ENCODE measurements around the gene ABCA6. TPM values are rescaled to one million over a fixed set of nuclear protein-coding genes. Genes with fewer than 3 reads are reported as not detected.
"Not testable (repeated sequence)": the region's sequence is repeated elsewhere in the genome, so short reads cannot be mapped to it uniquely, and the experiment has no call there.

The ABCA6 gene, protein sequence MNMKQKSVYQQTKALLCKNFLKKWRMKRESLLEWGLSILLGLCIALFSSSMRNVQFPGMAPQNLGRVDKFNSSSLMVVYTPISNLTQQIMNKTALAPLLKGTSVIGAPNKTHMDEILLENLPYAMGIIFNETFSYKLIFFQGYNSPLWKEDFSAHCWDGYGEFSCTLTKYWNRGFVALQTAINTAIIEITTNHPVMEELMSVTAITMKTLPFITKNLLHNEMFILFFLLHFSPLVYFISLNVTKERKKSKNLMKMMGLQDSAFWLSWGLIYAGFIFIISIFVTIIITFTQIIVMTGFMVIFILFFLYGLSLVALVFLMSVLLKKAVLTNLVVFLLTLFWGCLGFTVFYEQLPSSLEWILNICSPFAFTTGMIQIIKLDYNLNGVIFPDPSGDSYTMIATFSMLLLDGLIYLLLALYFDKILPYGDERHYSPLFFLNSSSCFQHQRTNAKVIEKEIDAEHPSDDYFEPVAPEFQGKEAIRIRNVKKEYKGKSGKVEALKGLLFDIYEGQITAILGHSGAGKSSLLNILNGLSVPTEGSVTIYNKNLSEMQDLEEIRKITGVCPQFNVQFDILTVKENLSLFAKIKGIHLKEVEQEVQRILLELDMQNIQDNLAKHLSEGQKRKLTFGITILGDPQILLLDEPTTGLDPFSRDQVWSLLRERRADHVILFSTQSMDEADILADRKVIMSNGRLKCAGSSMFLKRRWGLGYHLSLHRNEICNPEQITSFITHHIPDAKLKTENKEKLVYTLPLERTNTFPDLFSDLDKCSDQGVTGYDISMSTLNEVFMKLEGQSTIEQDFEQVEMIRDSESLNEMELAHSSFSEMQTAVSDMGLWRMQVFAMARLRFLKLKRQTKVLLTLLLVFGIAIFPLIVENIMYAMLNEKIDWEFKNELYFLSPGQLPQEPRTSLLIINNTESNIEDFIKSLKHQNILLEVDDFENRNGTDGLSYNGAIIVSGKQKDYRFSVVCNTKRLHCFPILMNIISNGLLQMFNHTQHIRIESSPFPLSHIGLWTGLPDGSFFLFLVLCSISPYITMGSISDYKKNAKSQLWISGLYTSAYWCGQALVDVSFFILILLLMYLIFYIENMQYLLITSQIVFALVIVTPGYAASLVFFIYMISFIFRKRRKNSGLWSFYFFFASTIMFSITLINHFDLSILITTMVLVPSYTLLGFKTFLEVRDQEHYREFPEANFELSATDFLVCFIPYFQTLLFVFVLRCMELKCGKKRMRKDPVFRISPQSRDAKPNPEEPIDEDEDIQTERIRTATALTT (N-terminal part only)
- 1 to 10 TPM; 1.8 to 4.8 (median 3.3) TPM for polyA plus RNA-seq (ENCODE audit: insufficient read length in 4 of 4)

GRCh38 chr17:69141431-69142174 is at the start of gene ABCA6:
ABCA6 (minus strand) TSS chr17:69141895; CDS start chr17:69140703, 1,192 bp downstream.
- no peak for DNase-seq (ENCODE audit: low read depth in 4 of 4, low spot score in 3 of 4)

DNA sequence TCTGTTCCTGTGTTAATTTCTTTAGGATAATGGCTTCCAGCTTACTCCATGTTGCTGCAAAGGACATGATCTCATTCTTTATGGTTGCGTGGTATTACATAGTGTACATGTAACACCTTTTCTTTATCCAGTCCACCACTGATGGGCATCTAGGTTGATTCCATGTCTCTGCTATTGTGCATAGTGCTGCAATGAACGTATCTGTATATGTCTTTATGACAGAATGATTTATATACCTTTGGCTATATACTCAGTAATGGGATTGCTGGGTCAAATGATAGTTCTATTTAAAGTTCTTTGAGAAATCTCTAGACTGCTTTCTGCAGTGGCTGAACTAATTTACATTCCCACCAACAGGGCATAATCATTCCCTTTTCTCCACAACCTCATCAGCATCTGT is 47.1 kb upstream of the ABCA6 start:
- no peak for DNase-seq (ENCODE audit: low read depth in 4 of 4, low spot score in 3 of 4)

- DNase-seq (ENCODE audit: low read depth in 4 of 4, low spot score in 3 of 4) = no peak
Measured at GRCh38 chr17:69188064-69188463, 46.4 kb upstream of the ABCA6 start.

- no peak for DNase-seq (ENCODE audit: low read depth in 4 of 4, low spot score in 3 of 4)
Measured at GRCh38 chr17:69187294-69187693, 45.6 kb upstream of the ABCA6 start.

DNA sequence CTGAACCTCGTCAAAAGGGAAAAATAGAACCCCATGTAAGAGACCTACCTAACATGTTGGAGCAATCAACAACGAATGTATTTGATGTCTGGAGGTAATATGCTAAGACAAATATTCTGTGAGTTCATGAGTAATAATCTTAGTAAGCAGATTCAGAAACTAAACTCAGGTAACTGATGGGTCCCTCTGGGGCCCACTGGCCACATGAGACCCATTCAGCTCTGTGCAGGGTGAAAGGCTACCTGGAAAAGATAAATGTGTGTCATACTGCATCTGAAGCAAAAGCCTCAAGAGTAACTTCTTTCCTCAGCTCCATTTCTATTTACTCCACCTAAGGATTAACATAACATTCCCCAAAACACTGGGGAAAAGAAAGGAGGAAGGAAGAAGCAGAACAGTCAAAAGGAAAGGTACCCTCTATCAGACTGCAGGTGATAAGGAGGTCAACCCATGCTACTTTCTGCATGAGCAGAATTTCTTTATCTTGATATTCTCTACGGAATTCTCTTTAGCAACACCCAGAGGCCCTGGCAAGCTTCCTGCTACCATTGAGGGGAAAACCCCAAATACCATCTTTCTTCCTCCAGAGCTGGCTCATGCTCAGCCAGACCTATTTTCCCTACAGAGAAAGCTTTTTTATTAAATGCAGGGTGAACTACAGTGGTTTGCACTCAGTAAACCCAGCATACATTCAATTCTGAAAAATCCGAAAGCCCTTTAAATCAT is 37.7 kb upstream of the ABCA6 start:
- no peak for DNase-seq (ENCODE audit: low read depth in 4 of 4, low spot score in 3 of 4)

- DNase-seq (ENCODE audit: low read depth in 4 of 4, low spot score in 3 of 4) = no peak
Measured at GRCh38 chr17:69176457-69176795, 34.7 kb upstream of the ABCA6 start.

GRCh38 chr17:69175625-69176456 is 34.1 kb upstream of the ABCA6 start:
- no peak for DNase-seq (ENCODE audit: low read depth in 4 of 4, low spot score in 3 of 4)

DNA sequence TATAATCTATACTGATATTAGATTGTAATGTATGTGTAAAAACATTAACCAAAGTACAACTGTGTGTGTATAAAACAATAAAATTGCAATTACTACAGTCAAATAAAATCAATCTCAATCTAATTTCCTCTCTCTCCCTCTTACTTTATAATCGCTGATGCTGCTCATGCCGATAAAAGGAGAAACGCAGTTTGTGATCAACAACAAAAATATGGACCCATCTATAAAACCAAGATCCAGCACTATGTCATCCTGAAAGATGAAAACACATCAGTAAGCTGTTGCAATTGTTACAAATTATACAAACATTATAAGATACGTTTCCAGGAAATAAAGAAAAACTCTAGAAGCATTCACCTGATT is 33.5 kb upstream of the ABCA6 start:
- no peak for DNase-seq (ENCODE audit: low read depth in 4 of 4, low spot score in 3 of 4)

- no peak for DNase-seq (ENCODE audit: low read depth in 4 of 4, low spot score in 3 of 4)
Measured at GRCh38 chr17:69173118-69173517, 31.4 kb upstream of the ABCA6 start.

- DNase-seq (ENCODE audit: low read depth in 4 of 4, low spot score in 3 of 4) = no peak
Measured at GRCh38 chr17:69170377-69170776, 28.7 kb upstream of the ABCA6 start.

DNA sequence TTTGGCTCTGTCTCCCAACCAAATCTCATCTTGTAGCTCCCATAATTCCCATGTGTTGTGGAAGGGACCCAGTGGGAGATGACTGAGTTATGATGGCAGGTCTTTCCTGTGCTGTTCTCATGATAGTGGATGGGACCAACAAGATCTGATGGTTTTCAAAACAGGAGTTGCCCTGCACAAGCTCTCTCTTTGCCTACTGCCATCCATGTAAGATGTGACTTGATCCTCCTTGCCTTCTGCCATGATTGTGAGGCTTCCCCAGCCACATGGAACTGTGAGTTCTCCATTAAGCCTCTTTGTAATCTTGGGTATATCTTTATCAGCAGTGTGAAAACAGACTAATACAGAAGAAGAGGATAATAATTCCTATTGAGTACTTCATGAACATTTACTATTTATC is 26.9 kb upstream of the ABCA6 start:
- not testable (repeated sequence) for DNase-seq (ENCODE audit: low read depth in 4 of 4, low spot score in 3 of 4)

- DNase-seq (ENCODE audit: low read depth in 4 of 4, low spot score in 3 of 4) = no peak
Measured at GRCh38 chr17:69166957-69167356, 25.3 kb upstream of the ABCA6 start.

DNA sequence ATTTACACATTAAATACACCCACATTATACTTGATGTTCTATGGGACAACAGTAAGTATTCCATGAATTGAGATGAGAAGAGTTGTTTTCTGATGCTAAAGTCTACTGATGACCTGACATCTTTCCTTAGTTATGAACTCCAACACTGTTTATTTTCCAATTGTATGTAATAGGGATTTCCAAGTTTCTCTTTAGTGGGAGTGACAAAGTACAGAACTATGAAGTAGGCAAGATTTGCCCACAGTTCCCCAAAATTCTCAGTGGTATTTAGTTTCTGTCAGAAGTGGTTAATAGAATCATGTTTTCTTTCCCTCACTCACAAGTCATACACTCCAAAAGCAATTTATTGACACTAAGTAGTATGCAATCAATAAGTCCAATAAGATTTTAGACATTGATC is 22.5 kb upstream of the ABCA6 start:
- no peak for DNase-seq (ENCODE audit: low read depth in 4 of 4, low spot score in 3 of 4)

DNA sequence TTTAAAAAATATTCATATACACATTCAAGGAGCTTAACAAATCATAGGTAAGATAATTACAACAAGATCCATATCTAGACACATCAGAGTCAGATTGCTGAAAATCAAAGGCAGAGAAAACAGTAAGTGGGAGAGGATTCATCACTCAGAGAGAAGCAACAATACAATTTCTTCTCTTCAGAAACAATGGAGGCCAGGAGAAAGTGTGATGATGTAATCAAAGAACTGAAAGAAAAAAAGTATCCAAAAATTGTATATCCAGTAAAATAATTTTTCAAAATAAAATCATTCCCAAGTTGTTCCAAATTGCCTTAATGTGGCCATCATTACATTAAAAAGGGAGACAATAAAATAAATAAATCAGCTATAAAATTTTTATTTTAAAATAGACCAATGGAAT is 17.7 kb upstream of the ABCA6 start:
- DNase-seq (ENCODE audit: low read depth in 4 of 4, low spot score in 3 of 4) = no peak

- no peak for DNase-seq (ENCODE audit: low read depth in 4 of 4, low spot score in 3 of 4)
Measured at GRCh38 chr17:69154267-69154666, 12.6 kb upstream of the ABCA6 start.

- DNase-seq (ENCODE audit: low read depth in 4 of 4, low spot score in 3 of 4) = no peak
Measured at GRCh38 chr17:69150333-69150732, 8.6 kb upstream of the ABCA6 start.

DNA sequence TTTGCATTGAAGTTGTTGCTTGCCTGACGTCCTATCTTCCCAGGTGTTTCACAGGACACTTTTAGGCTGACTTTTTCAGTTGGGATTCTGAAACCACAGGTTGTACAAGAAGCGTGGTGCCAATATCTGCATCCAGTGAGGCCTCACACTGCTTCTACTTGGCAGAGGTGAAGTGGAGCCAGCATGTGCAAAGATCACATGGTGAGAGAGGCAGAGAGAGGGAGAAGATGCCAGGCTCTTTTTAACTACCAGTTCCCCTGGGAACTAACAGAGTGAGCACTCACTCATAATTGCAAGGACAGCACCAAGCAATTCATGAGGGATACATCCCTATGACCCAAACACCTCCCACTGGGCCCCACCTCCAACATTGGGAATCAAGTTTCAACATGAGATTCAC is 5.8 kb upstream of the ABCA6 start:
- no peak for DNase-seq (ENCODE audit: low read depth in 4 of 4, low spot score in 3 of 4)

- no peak for DNase-seq (ENCODE audit: low read depth in 4 of 4, low spot score in 3 of 4)
Measured at GRCh38 chr17:69144331-69145255, 2.9 kb upstream of the ABCA6 start.

All from right renal pelvis (tissue), 4 donors.